Measurements from ENCODE around the gene ADAMTS7.

ADAMTS7 gene

GRCh38 chr15:78711638-78712037 lies 99.6 kb downstream of the ADAMTS7 start:
- TF ChIP-seq ZFX (IDR thresholded peaks at IDR 0.05; ENCODE audit: borderline replicate concordance): no peak
- TF ChIP-seq CTCF (IDR thresholded peaks at IDR 0.05): no peak
- H3K27ac ChIP-seq: no peak overlapping the region

GRCh38 chr15:78709263-78709882 lies 101.9 kb downstream of the ADAMTS7 start:
- no peak overlapping the region for H3K27ac ChIP-seq
- TF ChIP-seq ZFX (IDR thresholded peaks at IDR 0.05; ENCODE audit: borderline replicate concordance): no peak
- TF ChIP-seq CTCF (IDR thresholded peaks at IDR 0.05): peak; percentile 91

Data from 22Rv1 (cell line).